Measurements from ENCODE around the gene OR52M1. TPM values are rescaled to one million over a fixed set of nuclear protein-coding genes. Genes with fewer than 3 reads are reported as not detected.

Gene OR52M1
- polyA plus RNA-seq, 1 experiment, result not detected

- Histone ChIP-seq H3K4me3 (ENCODE audit: low read depth, low read length) (no peak overlapping the region), H3K27me3 (ENCODE audit: control insufficient read depth, insufficient read depth, low read length) (no peaks in the 10 kb centered on the region), H3K27ac (ENCODE audit: low read depth, low read length) (no peak overlapping the region), H3K9me3 (ENCODE audit: control insufficient read depth, insufficient read depth, low read length) (no peaks in the 10 kb centered on the region)
- no peak for DNase-seq (ENCODE audit: low read depth, low spot score)
- ChIA-PET POLR2A (no interaction called here), CTCF (interaction anchor here (9.9 kb wide), 1 partner anchor 360 kb away, joined by 311 read pairs; no protein-coding TSS in a partner anchor)
- no peak for TF ChIP-seq CTCF (IDR thresholded peaks at IDR 0.05; ENCODE audit: low read depth, low read length)
Observed at GRCh38 chr11:4543561-4543960, 1.4 kb upstream of the OR52M1 start.

GRCh38 chr11:4546878-4547277, 1.9 kb downstream of the OR52M1 start:
- ChIA-PET CTCF (interaction anchor here (1.4 to 2.0 kb wide), 2 partner anchors 9 to 360 kb away, joined by 3 to 13 read pairs; no protein-coding TSS in a partner anchor), POLR2A (no interaction called here)
- Histone ChIP-seq H3K4me3 (ENCODE audit: low read depth, low read length) (no peak overlapping the region), H3K27ac (ENCODE audit: low read depth, low read length) (no peak overlapping the region), H3K9me3 (ENCODE audit: control insufficient read depth, insufficient read depth, low read length) (no peaks in the 10 kb centered on the region), H3K27me3 (ENCODE audit: control insufficient read depth, insufficient read depth, low read length) (no peaks in the 10 kb centered on the region)
- TF ChIP-seq CTCF (IDR thresholded peaks at IDR 0.05; ENCODE audit: low read depth, low read length), result no peak
- no peak for DNase-seq (ENCODE audit: low read depth, low spot score)

GRCh38 chr11:4547416-4547815, 2.4 kb downstream of the OR52M1 start:
- Histone ChIP-seq H3K27me3 (ENCODE audit: control insufficient read depth, insufficient read depth, low read length) (no peaks in the 10 kb centered on the region), H3K27ac (ENCODE audit: low read depth, low read length) (no peak overlapping the region), H3K9me3 (ENCODE audit: control insufficient read depth, insufficient read depth, low read length) (no peaks in the 10 kb centered on the region), H3K4me3 (ENCODE audit: low read depth, low read length) (no peak overlapping the region)
- ChIA-PET CTCF (interaction anchor here (0.6 to 2.0 kb wide), 3 partner anchors 9 to 360 kb away, joined by 3 to 13 read pairs (median 3); no protein-coding TSS in a partner anchor), POLR2A (no interaction called here)
- no peak for DNase-seq (ENCODE audit: low read depth, low spot score)
- no peak for TF ChIP-seq CTCF (IDR thresholded peaks at IDR 0.05; ENCODE audit: low read depth, low read length)

- peak; percentile 51 for TF ChIP-seq CTCF (IDR thresholded peaks at IDR 0.05; ENCODE audit: low read depth, low read length)
- ChIA-PET POLR2A (no interaction called here), CTCF (interaction anchor here (0.6 to 4.6 kb wide), 10 partner anchors 11 to 369 kb away, joined by 3 to 33 read pairs (median 3); no protein-coding TSS in a partner anchor)
- Histone ChIP-seq H3K4me3 (ENCODE audit: low read depth, low read length) (no peak overlapping the region), H3K27me3 (ENCODE audit: control insufficient read depth, insufficient read depth, low read length) (no peaks in the 10 kb centered on the region), H3K27ac (ENCODE audit: low read depth, low read length) (no peak overlapping the region), H3K9me3 (ENCODE audit: control insufficient read depth, insufficient read depth, low read length) (no peaks in the 10 kb centered on the region)
- DNase-seq (ENCODE audit: low read depth, low spot score), result no peak
Observed at GRCh38 chr11:4551346-4551979, 6.5 kb downstream of the OR52M1 start.

GRCh38 chr11:4559527-4560440, 14.8 kb downstream of the OR52M1 start:
- ChIA-PET CTCF (no interaction called here), POLR2A (no interaction called here)
- Histone ChIP-seq H3K4me3 (ENCODE audit: low read depth, low read length) (no peak overlapping the region), H3K27me3 (ENCODE audit: control insufficient read depth, insufficient read depth, low read length) (no peaks in the 10 kb centered on the region), H3K27ac (ENCODE audit: low read depth, low read length) (no peak overlapping the region), H3K9me3 (ENCODE audit: control insufficient read depth, insufficient read depth, low read length) (no peaks in the 10 kb centered on the region)
- TF ChIP-seq CTCF (IDR thresholded peaks at IDR 0.05; ENCODE audit: low read depth, low read length), result no peak
- no peak for DNase-seq (ENCODE audit: low read depth, low spot score)
